Measurements from ENCODE around the gene APBA1.

The APBA1 gene

GRCh38 chr9:69673311-69673640 is 1.1 kb upstream of the APBA1 start:
- TF ChIP-seq SIN3A (IDR thresholded peaks at IDR 0.05; ENCODE audit: borderline replicate concordance, insufficient read depth, low read length) (no peak), TAF1 (IDR thresholded peaks at IDR 0.05; ENCODE audit: borderline replicate concordance, insufficient read depth, low read length) (no peak), REST (IDR thresholded peaks at IDR 0.05; ENCODE audit: insufficient read depth in 1 of 2, low read depth in 2 of 2, low read length in 2 of 2) (no peak), POLR2AphosphoS5 (IDR thresholded peaks at IDR 0.05; ENCODE audit: low read depth, low read length) (no peak), FOXP2 (optimal IDR thresholded peaks at IDR 0.05; ENCODE audit: borderline replicate concordance, extremely low read depth, extremely low read length, insufficient read depth) (no peak)

- TF ChIP-seq TAF1 (IDR thresholded peaks at IDR 0.05; ENCODE audit: borderline replicate concordance, insufficient read depth, low read length) (no peak), POLR2AphosphoS5 (IDR thresholded peaks at IDR 0.05; ENCODE audit: low read depth, low read length) (no peak), FOXP2 (optimal IDR thresholded peaks at IDR 0.05; ENCODE audit: borderline replicate concordance, extremely low read depth, extremely low read length, insufficient read depth) (no peak), SIN3A (IDR thresholded peaks at IDR 0.05; ENCODE audit: borderline replicate concordance, insufficient read depth, low read length) (no peak), REST (IDR thresholded peaks at IDR 0.05; ENCODE audit: insufficient read depth in 1 of 2, low read depth in 2 of 2, low read length in 2 of 2) (no peak)
These were observed 582 bp upstream of the APBA1 start for GRCh38 chr9:69672596-69673310.

GRCh38 chr9:69671311-69671878 is 776 bp downstream of the APBA1 start:
- TF ChIP-seq TAF1 (IDR thresholded peaks at IDR 0.05; ENCODE audit: borderline replicate concordance, insufficient read depth, low read length) (no peak), REST (IDR thresholded peaks at IDR 0.05; ENCODE audit: insufficient read depth in 1 of 2, low read depth in 2 of 2, low read length in 2 of 2) (no peak), FOXP2 (optimal IDR thresholded peaks at IDR 0.05; ENCODE audit: borderline replicate concordance, extremely low read depth, extremely low read length, insufficient read depth) (no peak), SIN3A (IDR thresholded peaks at IDR 0.05; ENCODE audit: borderline replicate concordance, insufficient read depth, low read length) (no peak), POLR2AphosphoS5 (IDR thresholded peaks at IDR 0.05; ENCODE audit: low read depth, low read length) (no peak)

- no peak for TF ChIP-seq SIN3A (IDR thresholded peaks at IDR 0.05; ENCODE audit: borderline replicate concordance, insufficient read depth, low read length)
These were observed 4.9 kb downstream of the APBA1 start for GRCh38 chr9:69667306-69667705.

GRCh38 chr9:69660304-69660703 is 11.9 kb downstream of the APBA1 start:
- no peak for TF ChIP-seq REST (IDR thresholded peaks at IDR 0.05; ENCODE audit: insufficient read depth in 1 of 2, low read depth in 2 of 2, low read length in 2 of 2)
- no peak for TF ChIP-seq POLR2AphosphoS5 (IDR thresholded peaks at IDR 0.05; ENCODE audit: low read depth, low read length)

All from PFSK-1 (cell line).